Naive thymus-derived CD4-positive, alpha-beta T cell (primary cell): Measurements from ENCODE around the gene IFNAR2. TPM values are rescaled to one million over a fixed set of nuclear protein-coding genes. Genes with fewer than 3 reads are reported as not detected.

Source experiments
- ATAC-seq: fragments of 150-1000 bp; cut with Tn5 transposase; 2 replicates; pipeline ENCODE4 v1.10.0; 2021; ENCODE audit warnings: mild to moderate bottlenecking, moderate library complexity
- CTCF ChIA-PET: fragments of 350-600 bp; sonication (Branson Sonifier 250); formaldehyde crosslinking; loops from one replicate; lab custom pipeline; 2021; ENCODE audit warnings: antibody characterized with exemption; lab: Charles Lee
- POLR2A ChIA-PET: fragments of 350-600 bp; sonication (Branson Sonifier 250); formaldehyde crosslinking; loops from one replicate; lab custom pipeline; 2021; ENCODE audit warnings: antibody characterized with exemption, inconsistent platforms; lab: Charles Lee
- DNase-seq, 9 donors: peaks; one replicate each; pipeline versions ENCODE4 v3.0.0 to v3.0.0-alpha.2; 2020 to 2022; ENCODE audit warnings: mixed read lengths in 1 of 9
- H3K27ac ChIP-seq: one replicate; pipeline ENCODE4 v1.7.0; 2013; ENCODE audit warnings: mild to moderate bottlenecking, low read depth, low read length, moderate library complexity
- H3K27me3 ChIP-seq, 2 donors: one replicate each; pipeline ENCODE4 v1.7.0; 2013; ENCODE audit warnings: low read length in 2 of 2, mild to moderate bottlenecking in 2 of 2, moderate library complexity in 2 of 2; ENCODE audit not compliant: control insufficient read depth in 2 of 2, insufficient read depth in 2 of 2
- H3K36me3 ChIP-seq, 3 experiments: 1 replicate in 2 of 3; 2 replicates in 1 of 3; pipeline ENCODE4 v1.7.0; 2013; ENCODE audit warnings: low read length in 3 of 3, mild to moderate bottlenecking in 3 of 3, moderate library complexity in 1 of 3; ENCODE audit not compliant: insufficient read depth in 3 of 3, control insufficient read depth in 2 of 3
- H3K4me1 ChIP-seq, 2 donors: one replicate each; pipeline ENCODE4 v1.7.0; 2013; ENCODE audit warnings: low read length in 2 of 2, mild to moderate bottlenecking in 2 of 2, moderate library complexity in 1 of 2; ENCODE audit not compliant: control insufficient read depth in 2 of 2, insufficient read depth in 2 of 2
- H3K4me3 ChIP-seq: 2 replicates; pipeline ENCODE4 v1.7.0; 2013; ENCODE audit warnings: mild to moderate bottlenecking, low read length
- H3K9me3 ChIP-seq, 3 experiments: 1 replicate in 2 of 3; 2 replicates in 1 of 3; pipeline ENCODE4 v1.7.0; 2013; ENCODE audit warnings: low read length in 3 of 3; ENCODE audit not compliant: control insufficient read depth in 2 of 3
- H3K27ac Mint-ChIP-seq, 9 donors: one replicate each; pipeline ENCODE4 v1.8.0; 2020 to 2022; ENCODE audit warnings: mixed read lengths in 9 of 9, mild to moderate bottlenecking in 8 of 9, moderate library complexity in 5 of 9, inconsistent platforms in 2 of 9
- H3K27me3 Mint-ChIP-seq, 5 donors: one replicate each; pipeline ENCODE4 v1.8.0; 2021 to 2022; ENCODE audit warnings: mixed read lengths in 5 of 5, mild to moderate bottlenecking in 1 of 5
- H3K36me3 Mint-ChIP-seq, 5 donors: one replicate each; pipeline ENCODE4 v1.8.0; 2020 to 2022; ENCODE audit warnings: mixed read lengths in 5 of 5, mild to moderate bottlenecking in 3 of 5, inconsistent platforms in 1 of 5
- H3K4me1 Mint-ChIP-seq, 7 donors: one replicate each; pipeline ENCODE4 v1.8.0; 2020 to 2022; ENCODE audit warnings: mixed read lengths in 7 of 7, mild to moderate bottlenecking in 3 of 7, inconsistent platforms in 1 of 7
- H3K4me3 Mint-ChIP-seq, 10 donors: one replicate each; pipeline ENCODE4 v1.8.0; 2020 to 2022; ENCODE audit warnings: mild to moderate bottlenecking in 10 of 10, mixed read lengths in 10 of 10, moderate library complexity in 6 of 10, inconsistent platforms in 2 of 10
- H3K9me3 Mint-ChIP-seq, 11 donors: one replicate each; pipeline ENCODE4 v1.8.0; 2020 to 2022; ENCODE audit warnings: mixed read lengths in 11 of 11, mild to moderate bottlenecking in 4 of 11, inconsistent platforms in 1 of 11, moderate library complexity in 1 of 11
- intact Hi-C, 2 donors: fragments of 100-400 bp; cut with micrococcal nuclease; formaldehyde crosslinking; loops; one replicate each; pipeline ENCODE4 v1.15.1; 2023
- polyA plus RNA-seq, 2 donors: library from polyadenylated mRNA; unstranded; fragments of 300-500 nt; fragmentation: Illumina TruSeq; gene quantifications; one replicate each; pipeline ENCODE4 v1.2.3, GENCODE V29; 2021
- total RNA-seq, 6 experiments: library from RNA in 5 of 6; stranded (reverse) in 5 of 6; gene quantifications; 1 replicate in 5 of 6; 2 replicates in 1 of 6; pipeline ENCODE4 v1.2.3 and lab custom pipeline; 2021 to 2026

The IFNAR2 gene
- total and polyA plus RNA-seq, 7 experiments from 2014 or later, result 44.9 to 90.2 (median 77.3) TPM

- Histone ChIP-seq H3K36me3 (peaks cover 25 to 77% (median 34%) of the 10 kb centered on the region in 3 experiments), H3K9me3 (no peaks in the 10 kb centered on the region), H3K4me3 (no peak overlapping the region), H3K27me3 (no peaks in the 10 kb centered on the region), H3K27ac (peak overlapping the region; percentile 27), H3K4me1 (peaks cover 4 to 16% of the 10 kb centered on the region in 2 donors)
- Mint-ChIP-seq H3K9me3 (peaks cover 0 to 17% (median 4%) of the 10 kb centered on the region in 11 donors), H3K4me1 (peaks cover 22 to 71% (median 36%) of the 10 kb centered on the region in 7 donors), H3K4me3 (no peak overlapping the region), H3K27ac (peak overlapping the region in 8 of 9 donors; percentile 33 to 84 (median 43)), H3K36me3 (peaks cover 34 to 77% (median 57%) of the 10 kb centered on the region in 5 donors), H3K27me3 (no peaks in the 10 kb centered on the region)
- intact Hi-C loops, result no loop called here
- no peak for ATAC-seq
- ChIA-PET POLR2A (interaction anchor here (1.2 kb wide), 2 partner anchors 10 to 73 kb away, joined by 4 read pairs; no protein-coding TSS in a partner anchor), CTCF (no interaction called here)
- no peak for DNase-seq
Observed at GRCh38 chr21:33256019-33256418, 26.3 kb downstream of the IFNAR2 start.

GRCh38 chr21:33257094-33257803 lies 27.5 kb downstream of the IFNAR2 start:
- CTCF ChIA-PET, result no interaction called here
- intact Hi-C loops, result no loop called here
- H3K9me3 Mint-ChIP-seq, result peaks cover 0 to 17% (median 4%) of the 10 kb centered on the region in 11 donors
- Histone ChIP-seq H3K36me3 (peaks cover 19 to 65% (median 24%) of the 10 kb centered on the region in 3 experiments), H3K27ac (no peak overlapping the region), H3K27me3 (no peaks in the 10 kb centered on the region), H3K9me3 (no peaks in the 10 kb centered on the region), H3K4me1 (peaks cover 14 to 21% of the 10 kb centered on the region in 2 donors), H3K4me3 (no peak overlapping the region)
- H3K4me3 Mint-ChIP-seq, result peak overlapping the region in 1 of 10 donors; percentile 1
- H3K27me3 Mint-ChIP-seq, result no peaks in the 10 kb centered on the region
- DNase-seq, result no peak
- H3K36me3 Mint-ChIP-seq, result peaks cover 29 to 65% (median 50%) of the 10 kb centered on the region in 5 donors
- H3K27ac Mint-ChIP-seq, result peak overlapping the region in 8 of 9 donors; percentile 11 to 83 (median 70)
- no peak for ATAC-seq
- POLR2A ChIA-PET, result interaction anchor here (1.4 kb wide), 1 partner anchor 25 kb away, joined by 3 read pairs; no protein-coding TSS in a partner anchor
- peaks cover 18 to 77% (median 40%) of the 10 kb centered on the region in 7 donors for H3K4me1 Mint-ChIP-seq

- H3K27ac Mint-ChIP-seq, result peak overlapping the region; percentile 10 to 89 (median 82)
Observed at GRCh38 chr21:33258475-33258874, 28.7 kb downstream of the IFNAR2 start.

GRCh38 chr21:33259428-33259827 lies 29.7 kb downstream of the IFNAR2 start:
- CTCF ChIA-PET, result interaction anchor here (1.1 kb wide), 1 partner anchor 62 kb away, joined by 3 read pairs; no protein-coding TSS in a partner anchor
- H3K4me3 Mint-ChIP-seq, result peak overlapping the region in 3 of 10 donors; percentile 26 to 52 (median 39)
- intact Hi-C loops, result loop anchor here in 1 of 2 donors (1.0 kb wide), 1 partner anchor 10 kb away; no protein-coding TSS in a partner anchor

More at GRCh38 chr21:33258475-33258874, 28.7 kb downstream of the IFNAR2 start:
- H3K4me3 Mint-ChIP-seq, result no peak overlapping the region
- peaks cover 21 to 63% (median 47%) of the 10 kb centered on the region in 5 donors for H3K36me3 Mint-ChIP-seq
- Histone ChIP-seq H3K4me1 (peaks cover 14 to 21% of the 10 kb centered on the region in 2 donors), H3K9me3 (no peaks in the 10 kb centered on the region), H3K27ac (no peak overlapping the region), H3K27me3 (no peaks in the 10 kb centered on the region), H3K36me3 (peaks cover 8 to 63% (median 16%) of the 10 kb centered on the region in 3 experiments), H3K4me3 (no peak overlapping the region)
- peaks cover 10 to 79% (median 43%) of the 10 kb centered on the region in 7 donors for H3K4me1 Mint-ChIP-seq
- intact Hi-C loops, result no loop called here
- peaks cover 0 to 17% (median 4%) of the 10 kb centered on the region in 11 donors for H3K9me3 Mint-ChIP-seq
- ATAC-seq, result no peak
- CTCF ChIA-PET, result no interaction called here
- no peaks in the 10 kb centered on the region for H3K27me3 Mint-ChIP-seq
- POLR2A ChIA-PET, result interaction anchor here (0.6 kb wide), 1 partner anchor 54 kb away, joined by 5 read pairs; no protein-coding TSS in a partner anchor
- DNase-seq, result no peak

GRCh38 chr21:33259995-33260394 lies 30.3 kb downstream of the IFNAR2 start:
- peaks cover 14 to 21% of the 10 kb centered on the region in 2 donors for H3K4me1 ChIP-seq
- POLR2A ChIA-PET, result interaction anchor here (0.6 to 2.5 kb wide), 4 partner anchors 14 to 238 kb away, joined by 3 to 8 read pairs (median 4); partner anchors contain the start of gene IFNAR1
- ATAC-seq, result peak; percentile 38
- no peaks in the 10 kb centered on the region for H3K9me3 ChIP-seq
- Mint-ChIP-seq H3K4me3 (peak overlapping the region in 4 of 10 donors; percentile 2 to 52 (median 32)), H3K4me1 (peaks cover 10 to 84% (median 46%) of the 10 kb centered on the region in 7 donors), H3K27me3 (no peaks in the 10 kb centered on the region), H3K27ac (peak overlapping the region in 8 of 9 donors; percentile 10 to 89 (median 79)), H3K9me3 (peaks cover 0 to 17% (median 4%) of the 10 kb centered on the region in 11 donors), H3K36me3 (peaks cover 15 to 58% (median 39%) of the 10 kb centered on the region in 5 donors)
- H3K27ac ChIP-seq, result peak overlapping the region; percentile 51
- H3K27me3 ChIP-seq, result no peaks in the 10 kb centered on the region
- peaks cover 8 to 56% (median 10%) of the 10 kb centered on the region in 3 experiments for H3K36me3 ChIP-seq
- CTCF ChIA-PET, result interaction anchor here (1.1 kb wide), 1 partner anchor 63 kb away, joined by 3 read pairs; no protein-coding TSS in a partner anchor
- intact Hi-C loops, result loop anchor here (1.0 to 10.0 kb wide), 2 partner anchors 11 to 105 kb away; no protein-coding TSS in a partner anchor
- H3K4me3 ChIP-seq, result no peak overlapping the region
- no peak for DNase-seq

More at GRCh38 chr21:33259428-33259827, 29.7 kb downstream of the IFNAR2 start:
- Mint-ChIP-seq H3K4me1 (peaks cover 10 to 87% (median 51%) of the 10 kb centered on the region in 7 donors), H3K36me3 (peaks cover 20 to 64% (median 43%) of the 10 kb centered on the region in 5 donors), H3K27ac (peak overlapping the region; percentile 5 to 89 (median 76)), H3K27me3 (no peaks in the 10 kb centered on the region), H3K9me3 (peaks cover 0 to 17% (median 4%) of the 10 kb centered on the region in 11 donors)
- Histone ChIP-seq H3K36me3 (peaks cover 8 to 62% (median 10%) of the 10 kb centered on the region in 3 experiments), H3K27ac (peak overlapping the region; percentile 51), H3K4me3 (no peak overlapping the region), H3K9me3 (no peaks in the 10 kb centered on the region), H3K27me3 (no peaks in the 10 kb centered on the region), H3K4me1 (peaks cover 14 to 21% of the 10 kb centered on the region in 2 donors)
- POLR2A ChIA-PET, result interaction anchor here (0.6 to 2.5 kb wide), 3 partner anchors 66 to 239 kb away, joined by 4 to 8 read pairs (median 5); partner anchors contain the start of gene IFNAR1
- DNase-seq, result no peak
- ATAC-seq, result peak; percentile 46

- Histone ChIP-seq H3K27ac (no peak overlapping the region), H3K27me3 (no peaks in the 10 kb centered on the region), H3K4me3 (no peak overlapping the region), H3K4me1 (peaks cover 14 to 30% of the 10 kb centered on the region in 2 donors), H3K36me3 (peaks cover 3 to 40% (median 6%) of the 10 kb centered on the region in 3 experiments), H3K9me3 (no peaks in the 10 kb centered on the region)
- no peak for DNase-seq
- peak overlapping the region in 1 of 10 donors; percentile 34 for H3K4me3 Mint-ChIP-seq
- H3K27ac Mint-ChIP-seq, result peak overlapping the region in 5 of 9 donors; percentile 8 to 85 (median 77)
- POLR2A ChIA-PET, result interaction anchor here (0.6 to 2.6 kb wide), 8 partner anchors 17 to 63 kb away, joined by 3 to 8 read pairs (median 4); partner anchors contain the start of gene IFNAR1
- intact Hi-C loops, result loop anchor here in 1 of 2 donors (10.0 kb wide), 1 partner anchor 103 kb away; no protein-coding TSS in a partner anchor
- no peak for ATAC-seq
- peaks cover 13 to 79% (median 46%) of the 10 kb centered on the region in 7 donors for H3K4me1 Mint-ChIP-seq
- CTCF ChIA-PET, result interaction anchor here (0.9 to 1.5 kb wide), 3 partner anchors 10 to 183 kb away, joined by 3 to 5 read pairs (median 4); no protein-coding TSS in a partner anchor
- H3K9me3 Mint-ChIP-seq, result peaks cover 0 to 15% (median 3%) of the 10 kb centered on the region in 11 donors
- peaks cover 9 to 44% (median 24%) of the 10 kb centered on the region in 5 donors for H3K36me3 Mint-ChIP-seq
- H3K27me3 Mint-ChIP-seq, result no peaks in the 10 kb centered on the region
Observed at GRCh38 chr21:33261635-33262034, 31.9 kb downstream of the IFNAR2 start.
